GM12874 (cell line): Measurements from ENCODE around the gene PER1.
A peak's percentile ranks its signal among the peaks of the same experiment; 100 is the strongest.

Experiments
- CTCF ChIP-seq: IDR thresholded peaks from 2 replicates; pipeline ENCODE4 v1.5.1; 2011; ENCODE audit warnings: low read depth, mild to moderate bottlenecking, control low read depth, low read length, moderate library complexity; ENCODE audit not compliant: insufficient read depth

PER1 gene

GRCh38 chr17:8142887-8143580 lies 9.2 kb downstream of the PER1 start:
- TF ChIP-seq CTCF, result no peak

DNA sequence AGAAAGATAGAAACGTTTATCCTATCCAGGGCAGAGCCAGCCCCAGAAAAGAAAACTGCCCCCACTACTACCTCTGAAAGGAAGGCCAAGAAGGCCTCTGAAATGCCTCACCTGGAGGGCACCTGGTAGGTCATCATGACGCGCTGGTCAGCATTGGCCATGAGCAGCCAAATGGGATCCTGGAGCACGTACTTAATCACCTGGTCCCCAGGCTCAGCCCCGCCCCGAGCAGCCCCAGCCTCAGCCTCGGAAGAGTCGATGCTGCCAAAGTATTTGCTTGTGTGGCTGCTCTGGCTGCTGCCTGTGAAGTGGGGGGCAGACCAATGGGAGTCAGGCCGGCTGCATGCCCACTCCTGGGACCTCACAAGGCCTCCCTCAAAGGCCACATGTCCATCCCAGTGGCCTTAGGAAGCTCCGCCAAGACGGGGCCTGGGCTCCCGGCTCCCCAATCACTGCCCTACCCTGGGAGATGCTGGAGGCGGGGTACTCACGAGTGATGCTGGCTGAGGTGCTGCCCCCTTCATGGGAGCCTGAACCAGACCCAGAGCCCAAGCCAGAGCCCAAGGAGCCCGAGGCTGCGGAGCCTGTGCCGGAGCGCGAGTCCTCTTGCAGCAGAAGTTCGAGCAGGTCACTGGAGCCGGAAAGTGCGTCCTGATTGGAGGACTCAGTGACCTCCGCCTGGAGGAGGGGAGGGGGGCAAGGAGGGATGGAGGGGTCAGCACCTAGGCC lies 9.9 kb downstream of the PER1 start:
- no peak for TF ChIP-seq CTCF

GRCh38 chr17:8141741-8142140 lies 10.5 kb downstream of the PER1 start:
- TF ChIP-seq CTCF, result no peak

DNA sequence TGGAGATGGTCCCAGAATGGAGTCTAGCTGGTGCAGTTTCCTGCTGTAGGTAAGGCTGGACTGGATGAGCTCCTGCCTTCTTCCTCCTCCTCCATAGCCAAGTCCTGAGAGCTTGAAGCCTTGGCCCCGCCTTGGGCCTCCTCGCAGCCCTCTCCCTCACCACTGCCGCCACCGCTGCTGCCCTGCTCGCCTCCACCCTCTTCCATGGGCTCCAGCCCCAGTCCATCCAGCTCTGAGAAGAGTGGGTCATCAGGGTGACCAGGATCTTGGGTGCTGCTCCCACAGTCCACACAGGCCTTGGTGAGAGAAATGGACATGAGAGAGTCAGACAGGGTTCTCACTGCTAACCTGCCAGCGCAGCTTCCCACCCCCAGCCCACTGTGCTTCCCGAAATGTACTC lies 11.2 kb downstream of the PER1 start:
- no peak for TF ChIP-seq CTCF

- TF ChIP-seq CTCF, result no peak
Measured at GRCh38 chr17:8140065-8141029, 11.9 kb downstream of the PER1 start.

GRCh38 chr17:8138672-8139371 lies 13.4 kb downstream of the PER1 start:
- TF ChIP-seq CTCF, result peak; percentile 86
